H9 (cell line): Measurements from ENCODE around the gene XIAP. TPM values are rescaled to one million over a fixed set of nuclear protein-coding genes. Genes with fewer than 3 reads are reported as not detected.

Source experiments
- DNase-seq: peaks from one replicate; pipeline ENCODE4 v3.0.0-alpha.2; 2017
- H2AFZ ChIP-seq: one replicate; pipeline ENCODE4 v1.6.1; 2013; ENCODE audit warnings: mild to moderate bottlenecking, low read length, control low read depth, moderate library complexity
- H2AK5ac ChIP-seq: 2 replicates; pipeline ENCODE4 v1.6.1; 2013; ENCODE audit warnings: low read length, control low read depth, mixed read lengths; ENCODE audit not compliant: insufficient read length
- H2BK120ac ChIP-seq: one replicate; pipeline ENCODE4 v1.6.1; 2013; ENCODE audit warnings: low read depth, mild to moderate bottlenecking, low read length, control low read depth, inconsistent platforms; ENCODE audit not compliant: poor library complexity, severe bottlenecking
- H2BK12ac ChIP-seq: 2 replicates; pipeline ENCODE4 v1.6.1; 2013; ENCODE audit warnings: low read length, control low read depth, mixed read lengths, low read depth; ENCODE audit not compliant: insufficient read length
- H2BK15ac ChIP-seq: 2 replicates; pipeline ENCODE4 v1.6.1; 2013; ENCODE audit warnings: low read depth, low read length, control low read depth
- H2BK20ac ChIP-seq: one replicate; pipeline ENCODE4 v1.6.1; 2013; ENCODE audit warnings: low read depth, mild to moderate bottlenecking, low read length, control low read depth, inconsistent platforms; ENCODE audit not compliant: poor library complexity, severe bottlenecking
- H2BK5ac ChIP-seq: 2 replicates; pipeline ENCODE4 v1.6.1; 2013; ENCODE audit warnings: low read length, control low read depth, mixed read lengths; ENCODE audit not compliant: insufficient read length
- H3K14ac ChIP-seq: 2 replicates; pipeline ENCODE4 v1.6.1; 2013; ENCODE audit warnings: low read length, control low read depth; ENCODE audit not compliant: insufficient read depth
- H3K18ac ChIP-seq: 2 replicates; pipeline ENCODE4 v1.6.1; 2013; ENCODE audit warnings: low read depth, mild to moderate bottlenecking, mixed read lengths, low read length, control low read depth; ENCODE audit not compliant: insufficient read length
- H3K23ac ChIP-seq: 2 replicates; pipeline ENCODE4 v1.6.1; 2013; ENCODE audit warnings: low read length, control low read depth, mixed read lengths, low read depth; ENCODE audit not compliant: insufficient read length
- H3K23me2 ChIP-seq: 2 replicates; pipeline ENCODE4 v1.6.1; 2013; ENCODE audit warnings: low read depth, mild to moderate bottlenecking, mixed read lengths, low read length, control low read depth; ENCODE audit not compliant: insufficient read length, poor library complexity, severe bottlenecking
- H3K27ac ChIP-seq: 2 replicates; pipeline ENCODE4 v1.5.1; 2013; ENCODE audit warnings: low read length, control low read depth, mixed read lengths, low read depth; ENCODE audit not compliant: insufficient read length
- H3K27me3 ChIP-seq: 2 replicates; pipeline ENCODE4 v1.6.1; 2013; ENCODE audit warnings: low read length, control low read depth, inconsistent platforms; ENCODE audit not compliant: insufficient read depth
- H3K4ac ChIP-seq: 2 replicates; pipeline ENCODE4 v1.6.1; 2013; ENCODE audit warnings: low read depth, mild to moderate bottlenecking, control low read depth, inconsistent platforms, low read length, moderate library complexity
- H3K4me1 ChIP-seq: 2 replicates; pipeline ENCODE4 v1.6.1; 2013; ENCODE audit warnings: low read length, control low read depth, inconsistent platforms; ENCODE audit not compliant: insufficient read depth
- H3K4me2 ChIP-seq: 2 replicates; pipeline ENCODE4 v1.6.1; 2013; ENCODE audit warnings: low read length, control low read depth, mixed read lengths; ENCODE audit not compliant: insufficient read length, insufficient read depth
- H3K56ac ChIP-seq: 2 replicates; pipeline ENCODE4 v1.6.1; 2013; ENCODE audit warnings: low read depth, mild to moderate bottlenecking, mixed read lengths, low read length, control low read depth; ENCODE audit not compliant: insufficient read length
- H3K79me1 ChIP-seq: 2 replicates; pipeline ENCODE4 v1.6.1; 2013; ENCODE audit warnings: low read depth, mild to moderate bottlenecking, moderate library complexity, low read length, control low read depth, inconsistent platforms; ENCODE audit not compliant: insufficient read depth, poor library complexity, severe bottlenecking
- H3K79me2 ChIP-seq: 2 replicates; pipeline ENCODE4 v1.6.1; 2013; ENCODE audit warnings: low read length, control low read depth, inconsistent platforms; ENCODE audit not compliant: insufficient read depth
- H3K9ac ChIP-seq: 2 replicates; pipeline ENCODE4 v1.6.1; 2013; ENCODE audit warnings: low read length, control low read depth, mixed read lengths; ENCODE audit not compliant: insufficient read length; ENCODE audit errors: extremely low read depth
- H3K9me3 ChIP-seq: one replicate; pipeline ENCODE4 v1.6.1; 2013; ENCODE audit warnings: low read depth, low read length, inconsistent platforms; ENCODE audit not compliant: control insufficient read depth
- H3T11ph ChIP-seq: one replicate; pipeline ENCODE4 v1.6.1; 2013; ENCODE audit warnings: mild to moderate bottlenecking, low read length, control low read depth, inconsistent platforms
- H4K20me1 ChIP-seq: one replicate; pipeline ENCODE4 v1.6.1; 2013; ENCODE audit not compliant: control insufficient read depth, insufficient read length, insufficient read depth
- H4K5ac ChIP-seq: 2 replicates; pipeline ENCODE4 v1.6.1; 2013; ENCODE audit warnings: low read depth, mild to moderate bottlenecking, mixed read lengths, low read length, control low read depth; ENCODE audit not compliant: insufficient read length
- H4K8ac ChIP-seq: replicated peaks from 2 replicates; pipeline ENCODE4 v1.6.1; 2013; ENCODE audit warnings: low read length, control low read depth, mixed read lengths, low read depth; ENCODE audit not compliant: insufficient read length
- H4K91ac ChIP-seq: 2 replicates; pipeline ENCODE4 v1.6.1; 2013; ENCODE audit warnings: low read depth, mild to moderate bottlenecking, moderate library complexity, mixed read lengths, low read length, control low read depth; ENCODE audit not compliant: insufficient read length
- H3K27ac Mint-ChIP-seq, 3 experiments: 2 replicates in 2 of 3; 3 replicates in 1 of 3; pipeline ENCODE4 v1.8.0; 2020 to 2021; ENCODE audit warnings: mixed read lengths in 3 of 3, mild to moderate bottlenecking in 1 of 3, moderate library complexity in 1 of 3
- H3K27me3 Mint-ChIP-seq: 2 replicates; pipeline ENCODE4 v1.8.0; 2021; ENCODE audit warnings: low read depth, mild to moderate bottlenecking, moderate library complexity, mixed read lengths
- H3K36me3 Mint-ChIP-seq, 3 experiments: 2 replicates in 2 of 3; 3 replicates in 1 of 3; pipeline ENCODE4 v1.8.0; 2020 to 2021; ENCODE audit warnings: low read depth in 3 of 3, mixed read lengths in 3 of 3; ENCODE audit not compliant: insufficient read depth in 1 of 3
- H3K4me1 Mint-ChIP-seq, 2 experiments: 2 replicates each; pipeline ENCODE4 v1.8.0; 2020; ENCODE audit warnings: mixed read lengths in 2 of 2
- H3K4me3 Mint-ChIP-seq, 2 experiments: 2 replicates in 1 of 2; 3 replicates in 1 of 2; pipeline ENCODE4 v1.8.0; 2020 to 2021; ENCODE audit warnings: mild to moderate bottlenecking in 2 of 2, mixed read lengths in 2 of 2, moderate library complexity in 1 of 2
- H3K9me3 Mint-ChIP-seq, 2 experiments: 2 replicates in 1 of 2; 3 replicates in 1 of 2; pipeline ENCODE4 v1.8.0; 2020; ENCODE audit warnings: mild to moderate bottlenecking in 2 of 2, mixed read lengths in 2 of 2, moderate library complexity in 1 of 2
- CTCF ChIP-seq: fragments of 200-600 bp; sonication (generic); conservative IDR thresholded peaks from 3 replicates; pipeline ENCODE4 v1.8.0; 2021; ENCODE audit warnings: antibody characterized with exemption, mild to moderate bottlenecking
- WGBS: extraction: QIAGEN DNeasy Blood & Tissue Kit; methylation state at CpG from one replicate; pipeline ENCODE4 v1.1.7; 2013; ENCODE audit warnings: missing lambda C conversion rate, low lambda C conversion rate, mixed read lengths; ENCODE audit not compliant: insufficient read length; ENCODE audit errors: extremely low coverage; 5-methylcytosine and 5-hydroxymethylcytosine counted together
- total RNA-seq: library from RNA; stranded (reverse); gene quantifications from 2 replicates; pipeline ENCODE4 v1.2.1, GENCODE V29; 2021

Gene XIAP
- total RNA-seq, 1 experiment from 2014 or later: 40.5 TPM

GRCh38 chrX:123882391-123882790 lies 22.5 kb downstream of the XIAP start:
- Mint-ChIP-seq H3K4me1 (no peaks in the 10 kb centered on the region), H3K4me3 (no peak overlapping the region), H3K27me3 (no peaks in the 10 kb centered on the region), H3K36me3 (peaks cover 5 to 15% (median 8%) of the 10 kb centered on the region in 3 experiments; a peak in 5 of 7 replicates), H3K9me3 (peaks cover 2 to 31% of the 10 kb centered on the region in 2 experiments; a peak in 4 of 5 replicates), H3K27ac (no peak overlapping the region)
- Histone ChIP-seq H3K27ac (no peak overlapping the region), H3K79me1 (no peaks in the 10 kb centered on the region), H3K9ac (no peak overlapping the region), H2AK5ac (no peak overlapping the region), H4K8ac (no peak overlapping the region), H3K4me1 (no peaks in the 10 kb centered on the region), H2BK120ac (no peak overlapping the region), H2BK15ac (no peak overlapping the region), H4K91ac (no peak overlapping the region), H3K79me2 (no peaks in the 10 kb centered on the region; the same call in 1 of the 2 replicates), H4K5ac (no peak overlapping the region), H2BK20ac (no peak overlapping the region), H3T11ph (no peak overlapping the region), H2AFZ (no peak overlapping the region), H3K18ac (no peak overlapping the region), H3K4me2 (no peak overlapping the region), H3K23ac (no peak overlapping the region), H3K23me2 (no peaks in the 10 kb centered on the region), H3K9me3 (no peaks in the 10 kb centered on the region), H2BK5ac (no peak overlapping the region), H3K4ac (no peak overlapping the region), H3K27me3 (no peaks in the 10 kb centered on the region), H4K20me1 (no peaks in the 10 kb centered on the region), H3K56ac (no peak overlapping the region), H2BK12ac (no peak overlapping the region), H3K14ac (no peak overlapping the region)
- WGBS: no CpG with 5 or more reads among the region's 3 CpGs
- no peak for DNase-seq
- TF ChIP-seq CTCF: no peak
